ENCODE results near the gene GLRA3. TPM values are rescaled to one million over a fixed set of nuclear protein-coding genes. Genes with fewer than 3 reads are reported as not detected.

Gene GLRA3
- total and polyA plus RNA-seq, 2 of the 8 experiments (the other 6 are each of a cell fraction or from before 2014, with no cell fraction given): 0.02 TPM; not detected in 1

- H3K4ac ChIP-seq (replicated peaks; ENCODE audit: insufficient read length, low read depth, low read length): no peak overlapping the region
- POLR2A ChIA-PET (ENCODE audit: partially characterized antibody): no interaction called here
- TF ChIP-seq ASH2L (IDR thresholded peaks at IDR 0.05; ENCODE audit: low read length): no peak
- TF ChIP-seq BRCA1 (IDR thresholded peaks at IDR 0.05; ENCODE audit: low read depth, low read length): no peak
- no peak for TF ChIP-seq YY1 (IDR thresholded peaks at IDR 0.05; ENCODE audit: low read depth, low read length)
- TF ChIP-seq EGR1 (IDR thresholded peaks at IDR 0.05; ENCODE audit: borderline replicate concordance, low read depth, low read length): no peak
- no peak for TF ChIP-seq SP4 (IDR thresholded peaks at IDR 0.05; ENCODE audit: low read length)
- TF ChIP-seq GTF2F1 (IDR thresholded peaks at IDR 0.05; ENCODE audit: borderline replicate concordance, low read depth, low read length): no peak
- TF ChIP-seq CREB1 (IDR thresholded peaks at IDR 0.05): no peak
- TF ChIP-seq TEAD4 (IDR thresholded peaks at IDR 0.05; ENCODE audit: low read depth, low read length): no peak
- TF ChIP-seq NANOG (IDR thresholded peaks at IDR 0.05; ENCODE audit: insufficient read depth, low read depth, low read length, poor library complexity, severe bottlenecking): no peak
- no peak for TF ChIP-seq CHD1 (IDR thresholded peaks at IDR 0.05; ENCODE audit: low read depth, low read length)
- TF ChIP-seq E2F6 (IDR thresholded peaks at IDR 0.05): no peak
- no peak for TF ChIP-seq FOSL1 (IDR thresholded peaks at IDR 0.05; ENCODE audit: insufficient read depth, low read depth, low read length)
- TF ChIP-seq KDM1A (IDR thresholded peaks at IDR 0.05; ENCODE audit: borderline replicate concordance, low read length): no peak
- TF ChIP-seq BCL11A (IDR thresholded peaks at IDR 0.05; ENCODE audit: low read depth in 2 of 2, low read length in 2 of 2): no peak
- no peak for TF ChIP-seq HDAC6 (IDR thresholded peaks at IDR 0.05; ENCODE audit: low read depth, low read length)
- TF ChIP-seq RXRA (IDR thresholded peaks at IDR 0.05; ENCODE audit: insufficient read depth, low read depth, low read length): no peak
Observed at GRCh38 chr4:174658246-174658645, 170.8 kb downstream of the GLRA3 start.

More at GRCh38 chr4:174658246-174658645, 170.8 kb downstream of the GLRA3 start:
- Histone ChIP-seq H2BK20ac (ENCODE audit: low read length) (no peak overlapping the region), H3K9me3 (ENCODE audit: insufficient read depth in 2 of 2, low read depth in 1 of 2, low read length in 1 of 2) (no peaks in the 10 kb centered on the region), H3K4me1 (replicated peaks in 1 of 4; ENCODE audit: control insufficient read depth in 3 of 4, insufficient read depth in 4 of 4, low read length in 3 of 4) (no peaks in the 10 kb centered on the region), H3K27ac (ENCODE audit: low read depth, low read length) (no peak overlapping the region), H2AFZ (ENCODE audit: low read length) (no peak overlapping the region), H2AK5ac (ENCODE audit: low read depth, low read length) (no peak overlapping the region), H3K4me3 (ENCODE audit: extremely low read depth in 1 of 4, insufficient read depth in 2 of 4, low read depth in 3 of 4, low read length in 4 of 4) (no peak overlapping the region), H3K23me2 (ENCODE audit: low read depth, low read length) (no peaks in the 10 kb centered on the region), H3K18ac (ENCODE audit: extremely low read depth, low read length) (no peak overlapping the region), H4K20me1 (replicated peaks in 1 of 2; ENCODE audit: control insufficient read depth in 1 of 2, insufficient read depth in 2 of 2, low read length in 2 of 2) (no peaks in the 10 kb centered on the region), H3K4me2 (ENCODE audit: insufficient read depth in 1 of 2, low read depth in 2 of 2, low read length in 2 of 2) (no peak overlapping the region), H3K14ac (ENCODE audit: insufficient read length) (no peak overlapping the region), H3K56ac (replicated peaks; ENCODE audit: insufficient read length, low read depth, low read length) (no peak overlapping the region), H3K27me3 (replicated peaks in 1 of 4; ENCODE audit: control insufficient read depth in 3 of 4, extremely low read depth in 1 of 4, insufficient read depth in 3 of 4, low read length in 3 of 4) (no peaks in the 10 kb centered on the region), H3K79me2 (ENCODE audit: control insufficient read depth in 1 of 2, insufficient read depth in 2 of 2, low read length in 2 of 2) (no peaks in the 10 kb centered on the region), H2BK12ac (ENCODE audit: low read depth, low read length) (no peak overlapping the region), H2BK15ac (ENCODE audit: low read length) (no peak overlapping the region), H3K79me1 (ENCODE audit: low read depth, low read length) (no peaks in the 10 kb centered on the region), H4K5ac (ENCODE audit: insufficient read length, low read depth, low read length) (no peak overlapping the region), H3K36me3 (ENCODE audit: control insufficient read depth in 2 of 4, insufficient read depth in 4 of 4, low read length in 3 of 4) (no peaks in the 10 kb centered on the region), H2BK120ac (replicated peaks; ENCODE audit: low read depth, low read length) (no peak overlapping the region), H3K9ac (replicated peaks in 1 of 4; ENCODE audit: extremely low read depth in 1 of 4, low read depth in 3 of 4, low read length in 3 of 4) (no peak overlapping the region), H4K91ac (replicated peaks; ENCODE audit: insufficient read length, low read length) (no peak overlapping the region), H3K23ac (ENCODE audit: insufficient read length) (no peak overlapping the region), H2BK5ac (ENCODE audit: low read depth, low read length) (no peak overlapping the region), H4K8ac (ENCODE audit: extremely low read depth, insufficient read depth, low read length) (no peak overlapping the region)
- 91% methylated on average over 3 of the region's 3 CpGs; no CpG with 5 or more reads in 1 of the 2 experiments for WGBS, 2 experiments (ENCODE audit: extremely low coverage in 1 of 2, insufficient coverage in 1 of 2, insufficient read length in 1 of 2, insufficient replicate concordance in 2 of 2, low coverage in 1 of 2, low lambda C conversion rate in 2 of 2, missing lambda C conversion rate in 1 of 2)
- DNase-seq (ENCODE audit: low read depth in 1 of 2, low spot score in 2 of 2) (no peak), FAIRE-seq (no peak)
- CTCF ChIA-PET (ENCODE audit: partially characterized antibody): no interaction called here

Measured in H1 (cell line).